ENCODE measurements around the gene TMEM184C.

- TF ChIP-seq POLR2AphosphoS5 (IDR thresholded peaks at IDR 0.05): no peak
- TF ChIP-seq CTCF (IDR thresholded peaks at IDR 0.05): no peak
- TF ChIP-seq POLR2A (IDR thresholded peaks at IDR 0.05): no peak
Measured at GRCh38 chr4:147704846-147705245, 87.6 kb downstream of the TMEM184C start.

All from breast epithelium (tissue), 3 donors.